HepG2 (cell line): ENCODE measurements around the gene ARFGAP2. TPM values are rescaled to one million over a fixed set of nuclear protein-coding genes. Genes with fewer than 3 reads are reported as not detected.
A peak's percentile ranks its signal among the peaks of the same experiment; 100 is the strongest.

ENCODE experiments used
- KLF11 ChIP-seq: IDR thresholded peaks from 2 replicates; pipeline ENCODE4 v1.6.1; 2016; ENCODE audit warnings: missing compliant biosample characterization
- MXI1 ChIP-seq: IDR thresholded peaks from 3 replicates; pipeline ENCODE4 v1.6.1; 2012; ENCODE audit warnings: low read depth, low read length, inconsistent platforms, borderline replicate concordance
- NFKB2 ChIP-seq: sonication (generic); formaldehyde crosslinking; IDR thresholded peaks from 2 replicates; pipeline ENCODE4 v1.4.0; 2020; ENCODE audit warnings: missing genetic modification reagents, borderline replicate concordance
- POLR2A ChIP-seq, 2 experiments: IDR thresholded peaks; 2 replicates each; pipeline ENCODE4 v1.6.1; 2011; ENCODE audit warnings: low read depth in 2 of 2, low read length in 2 of 2, mild to moderate bottlenecking in 1 of 2, moderate library complexity in 1 of 2; ENCODE audit not compliant: insufficient read depth in 1 of 2
- POLR2AphosphoS5 ChIP-seq: IDR thresholded peaks from 2 replicates; pipeline ENCODE4 v1.6.1; 2012; ENCODE audit warnings: low read depth, low read length
- SMAD9 ChIP-seq: sonication (generic); formaldehyde crosslinking; IDR thresholded peaks from 2 replicates; pipeline ENCODE4 v1.5.1; 2020; ENCODE audit warnings: mild to moderate bottlenecking, missing genetic modification reagents
- SMARCE1 ChIP-seq: fragments of 450-650 bp; IDR thresholded peaks from 2 replicates; pipeline ENCODE4 v1.6.1; 2017; ENCODE audit warnings: borderline replicate concordance
- SNAPC2 ChIP-seq: sonication (generic); formaldehyde crosslinking; IDR thresholded peaks from 2 replicates; pipeline ENCODE4 v1.8.1; 2022; ENCODE audit warnings: mild to moderate bottlenecking, missing genetic modification reagents
- TARDBP ChIP-seq: sonication (generic); formaldehyde crosslinking; IDR thresholded peaks from 2 replicates; pipeline ENCODE4 v1.8.0; 2022; ENCODE audit warnings: mild to moderate bottlenecking, missing genetic modification reagents
- ZBTB42 ChIP-seq: sonication (generic); formaldehyde crosslinking; IDR thresholded peaks from 2 replicates; pipeline ENCODE4 v1.5.0; 2020; ENCODE audit warnings: mild to moderate bottlenecking, missing genetic modification reagents
- ZNF235 ChIP-seq: sonication (generic); formaldehyde crosslinking; IDR thresholded peaks from 2 replicates; pipeline ENCODE4 v1.8.1; 2023; ENCODE audit warnings: mild to moderate bottlenecking, missing genetic modification reagents, borderline replicate concordance
- ZNF383 ChIP-seq: sonication (generic); formaldehyde crosslinking; IDR thresholded peaks from 2 replicates; pipeline ENCODE4 v1.4.0; 2020; ENCODE audit warnings: missing genetic modification reagents, mild to moderate bottlenecking, borderline replicate concordance
- polyA plus RNA-seq, 8 experiments: library from polyadenylated mRNA; depleted of rRNA in 3 of 8; stranded (reverse) in 7 of 8; unstranded in 1 of 8; fragments of >200 nt; fragmentation: Illumina TruSeq in 4 of 8; extraction: Trizol in 4 of 8; gene quantifications; 2 replicates each; pipeline versions ENCODE4 v1.2.1 to v1.2.3, GENCODE V29; 2011 to 2016; ENCODE audit warnings: low read depth in 4 of 8, missing spikeins in 1 of 8, mixed read lengths in 1 of 8; ENCODE audit not compliant: insufficient read depth in 1 of 8
- total RNA-seq, 5 experiments: library from RNA; depleted of rRNA; stranded (reverse); fragments of >200 nt; fragmentation: Illumina TruSeq; extraction: Trizol; gene quantifications; 2 replicates each; pipeline ENCODE4 v1.2.3, GENCODE V29; 2016; ENCODE audit warnings: low read depth in 1 of 5
- TF ChIP-seq, protein P1 (sequence below): sonication (generic); formaldehyde crosslinking; IDR thresholded peaks from 2 replicates; pipeline ENCODE4 v1.8.0; 2022; ENCODE audit warnings: mild to moderate bottlenecking, missing genetic modification reagents; ENCODE audit not compliant: insufficient replicate concordance
- TF ChIP-seq, protein P2 (sequence below): IDR thresholded peaks from 2 replicates; pipeline ENCODE4 v1.6.1; 2016; ENCODE audit warnings: missing biosample characterization, missing genetic modification reagents, low read depth
- TF ChIP-seq, protein P3 (sequence below): sonication (generic); formaldehyde crosslinking; IDR thresholded peaks from 2 replicates; pipeline ENCODE4 v1.4.0; 2020; ENCODE audit warnings: missing genetic modification reagents, borderline replicate concordance
- TF ChIP-seq, protein P4 (sequence below): sonication (generic); formaldehyde crosslinking; IDR thresholded peaks from 2 replicates; pipeline ENCODE4 v1.8.0; 2022; ENCODE audit warnings: low read depth, missing genetic modification reagents
- TF ChIP-seq, protein P5 (sequence below): sonication (generic); formaldehyde crosslinking; IDR thresholded peaks from 2 replicates; pipeline ENCODE4 v1.8.0; 2023; ENCODE audit warnings: mild to moderate bottlenecking, missing genetic modification reagents

ARFGAP2 gene
- total and polyA plus RNA-seq, 2 of the 13 experiments (the other 11 are each of a cell fraction or from before 2014, with no cell fraction given): 32.3 to 75.3 TPM

DNA sequence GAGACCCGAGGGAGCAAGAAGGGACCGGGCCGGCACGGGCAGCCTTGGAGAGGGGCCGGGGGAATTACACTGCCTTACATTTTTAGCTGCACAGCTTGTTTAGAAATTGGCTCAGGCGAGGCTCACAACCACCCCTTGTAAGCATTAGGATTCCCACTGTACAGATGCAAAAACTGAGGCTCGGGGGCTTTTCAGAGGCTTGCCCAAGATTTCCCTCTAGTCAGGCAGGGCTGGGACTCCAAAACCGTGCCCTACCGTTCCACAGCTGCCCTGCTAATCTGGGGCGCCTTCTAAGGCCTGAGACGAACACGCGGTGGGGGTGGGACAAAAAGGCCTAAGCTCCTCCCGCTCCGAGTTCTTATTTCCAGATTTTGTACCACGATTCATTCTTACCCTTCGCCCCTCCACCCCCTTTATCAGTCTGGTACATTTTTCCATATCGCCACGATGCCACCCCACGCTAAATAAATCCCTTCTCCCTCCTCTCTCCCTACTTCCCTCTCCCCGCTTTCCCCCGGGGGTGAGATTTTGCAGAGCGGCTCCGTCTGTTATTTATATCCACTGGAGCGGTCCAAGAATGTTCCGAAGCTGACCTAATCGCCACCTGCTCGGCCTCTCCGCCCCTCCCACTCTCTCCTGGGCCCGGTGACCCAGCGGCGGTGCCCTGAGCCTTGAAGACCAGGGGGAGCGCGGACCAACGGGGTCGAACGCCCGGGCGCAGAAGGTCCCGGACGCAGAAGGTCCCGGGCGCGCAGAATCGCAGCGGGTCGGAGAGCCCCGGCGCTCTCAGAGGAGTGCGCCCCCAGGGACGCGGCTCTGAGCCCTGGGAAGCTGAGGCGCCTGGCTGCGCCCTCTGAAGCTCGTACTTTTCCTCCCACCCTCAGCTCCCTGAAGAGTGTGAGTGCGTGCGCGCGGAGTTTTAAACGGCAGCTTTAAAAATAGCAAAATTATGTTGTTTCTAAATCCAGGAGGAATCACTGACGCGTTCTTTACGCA is 10.3 kb upstream of the ARFGAP2 start (continued):
- 0 out of 2 replicates have a peak, but pooled peaks have one; percentile 38 for TF ChIP-seq SNAPC2 (CRISPR knock-in tag)
- TF ChIP-seq, protein P1, sequence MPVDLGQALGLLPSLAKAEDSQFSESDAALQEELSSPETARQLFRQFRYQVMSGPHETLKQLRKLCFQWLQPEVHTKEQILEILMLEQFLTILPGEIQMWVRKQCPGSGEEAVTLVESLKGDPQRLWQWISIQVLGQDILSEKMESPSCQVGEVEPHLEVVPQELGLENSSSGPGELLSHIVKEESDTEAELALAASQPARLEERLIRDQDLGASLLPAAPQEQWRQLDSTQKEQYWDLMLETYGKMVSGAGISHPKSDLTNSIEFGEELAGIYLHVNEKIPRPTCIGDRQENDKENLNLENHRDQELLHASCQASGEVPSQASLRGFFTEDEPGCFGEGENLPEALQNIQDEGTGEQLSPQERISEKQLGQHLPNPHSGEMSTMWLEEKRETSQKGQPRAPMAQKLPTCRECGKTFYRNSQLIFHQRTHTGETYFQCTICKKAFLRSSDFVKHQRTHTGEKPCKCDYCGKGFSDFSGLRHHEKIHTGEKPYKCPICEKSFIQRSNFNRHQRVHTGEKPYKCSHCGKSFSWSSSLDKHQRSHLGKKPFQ (CRISPR knock-in tag): no peak
- no peak for TF ChIP-seq SMARCE1
- 0 out of 2 replicates have a peak, but pooled peaks have one; percentile 10 for TF ChIP-seq ZBTB42 (CRISPR knock-in tag)
- TF ChIP-seq, protein P2, sequence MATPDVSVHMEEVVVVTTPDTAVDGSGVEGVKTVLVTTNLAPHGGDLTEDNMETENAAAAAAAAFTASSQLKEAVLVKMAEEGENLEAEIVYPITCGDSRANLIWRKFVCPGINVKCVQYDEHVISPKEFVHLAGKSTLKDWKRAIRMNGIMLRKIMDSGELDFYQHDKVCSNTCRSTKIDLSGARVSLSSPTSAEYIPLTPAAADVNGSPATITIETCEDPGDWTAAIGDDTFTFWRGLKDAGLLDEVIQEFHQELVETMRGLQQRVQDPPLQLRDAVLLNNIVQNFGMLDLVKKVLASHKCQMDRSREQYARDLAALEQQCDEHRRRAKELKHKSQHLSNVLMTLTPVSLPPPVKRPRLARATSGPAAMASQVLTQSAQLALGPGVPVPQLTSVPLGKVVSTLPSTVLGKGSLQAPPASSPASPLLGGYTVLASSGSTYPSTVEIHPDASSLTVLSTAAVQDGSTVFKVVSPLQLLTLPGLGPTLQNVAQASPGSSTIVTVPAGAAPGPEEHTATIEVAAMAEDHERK (CRISPR knock-in tag): no peak
- TF ChIP-seq, protein P3, sequence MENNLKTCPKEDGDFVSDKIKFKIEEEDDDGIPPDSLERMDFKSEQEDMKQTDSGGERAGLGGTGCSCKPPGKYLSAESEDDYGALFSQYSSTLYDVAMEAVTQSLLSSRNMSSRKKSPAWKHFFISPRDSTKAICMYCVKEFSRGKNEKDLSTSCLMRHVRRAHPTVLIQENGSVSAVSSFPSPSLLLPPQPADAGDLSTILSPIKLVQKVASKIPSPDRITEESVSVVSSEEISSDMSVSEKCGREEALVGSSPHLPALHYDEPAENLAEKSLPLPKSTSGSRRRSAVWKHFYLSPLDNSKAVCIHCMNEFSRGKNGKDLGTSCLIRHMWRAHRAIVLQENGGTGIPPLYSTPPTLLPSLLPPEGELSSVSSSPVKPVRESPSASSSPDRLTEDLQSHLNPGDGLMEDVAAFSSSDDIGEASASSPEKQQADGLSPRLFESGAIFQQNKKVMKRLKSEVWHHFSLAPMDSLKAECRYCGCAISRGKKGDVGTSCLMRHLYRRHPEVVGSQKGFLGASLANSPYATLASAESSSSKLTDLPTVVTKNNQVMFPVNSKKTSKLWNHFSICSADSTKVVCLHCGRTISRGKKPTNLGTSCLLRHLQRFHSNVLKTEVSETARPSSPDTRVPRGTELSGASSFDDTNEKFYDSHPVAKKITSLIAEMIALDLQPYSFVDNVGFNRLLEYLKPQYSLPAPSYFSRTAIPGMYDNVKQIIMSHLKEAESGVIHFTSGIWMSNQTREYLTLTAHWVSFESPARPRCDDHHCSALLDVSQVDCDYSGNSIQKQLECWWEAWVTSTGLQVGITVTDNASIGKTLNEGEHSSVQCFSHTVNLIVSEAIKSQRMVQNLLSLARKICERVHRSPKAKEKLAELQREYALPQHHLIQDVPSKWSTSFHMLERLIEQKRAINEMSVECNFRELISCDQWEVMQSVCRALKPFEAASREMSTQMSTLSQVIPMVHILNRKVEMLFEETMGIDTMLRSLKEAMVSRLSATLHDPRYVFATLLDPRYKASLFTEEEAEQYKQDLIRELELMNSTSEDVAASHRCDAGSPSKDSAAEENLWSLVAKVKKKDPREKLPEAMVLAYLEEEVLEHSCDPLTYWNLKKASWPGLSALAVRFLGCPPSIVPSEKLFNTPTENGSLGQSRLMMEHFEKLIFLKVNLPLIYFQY (CRISPR knock-in tag): peak; percentile 69; the same call in 1 of the 2 replicates
- TF ChIP-seq POLR2AphosphoS5: peak; percentile 73
- TF ChIP-seq TARDBP (CRISPR knock-in tag): 0 out of 2 replicates have a peak, but pooled peaks have one; percentile 15
- no peak for TF ChIP-seq ZNF235 (CRISPR knock-in tag)
- TF ChIP-seq KLF11 (CRISPR knock-in tag): no peak
- TF ChIP-seq, protein P4, sequence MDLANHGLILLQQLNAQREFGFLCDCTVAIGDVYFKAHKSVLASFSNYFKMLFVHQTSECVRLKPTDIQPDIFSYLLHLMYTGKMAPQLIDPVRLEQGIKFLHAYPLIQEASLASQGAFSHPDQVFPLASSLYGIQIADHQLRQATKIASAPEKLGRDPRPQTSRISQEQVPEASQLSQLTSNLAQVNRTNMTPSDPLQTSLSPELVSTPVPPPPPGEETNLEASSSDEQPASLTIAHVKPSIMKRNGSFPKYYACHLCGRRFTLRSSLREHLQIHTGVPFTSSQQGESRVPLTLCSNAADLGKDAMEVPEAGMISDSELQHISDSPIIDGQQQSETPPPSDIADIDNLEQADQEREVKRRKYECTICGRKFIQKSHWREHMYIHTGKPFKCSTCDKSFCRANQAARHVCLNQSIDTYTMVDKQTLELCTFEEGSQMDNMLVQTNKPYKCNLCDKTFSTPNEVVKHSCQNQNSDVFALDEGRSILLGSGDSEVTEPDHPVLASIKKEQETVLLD (CRISPR knock-in tag): peak; percentile 37; the same call in 1 of the 2 replicates
- TF ChIP-seq SMAD9 (CRISPR knock-in tag): no peak
- TF ChIP-seq, protein P5, sequence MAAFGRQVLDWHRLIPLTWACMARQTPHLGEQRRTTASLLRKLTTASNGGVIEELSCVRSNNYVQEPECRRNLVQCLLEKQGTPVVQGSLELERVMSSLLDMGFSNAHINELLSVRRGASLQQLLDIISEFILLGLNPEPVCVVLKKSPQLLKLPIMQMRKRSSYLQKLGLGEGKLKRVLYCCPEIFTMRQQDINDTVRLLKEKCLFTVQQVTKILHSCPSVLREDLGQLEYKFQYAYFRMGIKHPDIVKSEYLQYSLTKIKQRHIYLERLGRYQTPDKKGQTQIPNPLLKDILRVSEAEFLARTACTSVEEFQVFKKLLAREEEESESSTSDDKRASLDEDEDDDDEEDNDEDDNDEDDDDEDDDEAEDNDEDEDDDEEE (CRISPR knock-in tag): peak; percentile 69
- TF ChIP-seq MXI1: no peak; the same call in 2 of the 3 replicates
- peak in 1 of 2 experiments; percentile 66; a peak in 2 of 4 replicates for TF ChIP-seq POLR2A (IDR thresholded peaks at IDR 0.05; ENCODE audit: insufficient read depth in 1 of 2, low read depth in 2 of 2, low read length in 2 of 2)
- TF ChIP-seq NFKB2 (CRISPR knock-in tag): 0 out of 2 replicates have a peak, but pooled peaks have one; percentile 17
- TF ChIP-seq ZNF383 (CRISPR knock-in tag): no peak
